ENCODE measurements around the gene MIA.
A peak's percentile ranks its signal among the peaks of the same experiment; 100 is the strongest.
"Not testable (repeated sequence)": the region's sequence is repeated elsewhere in the genome, so short reads cannot be mapped to it uniquely, and the experiment has no call there.

Gene MIA

DNA sequence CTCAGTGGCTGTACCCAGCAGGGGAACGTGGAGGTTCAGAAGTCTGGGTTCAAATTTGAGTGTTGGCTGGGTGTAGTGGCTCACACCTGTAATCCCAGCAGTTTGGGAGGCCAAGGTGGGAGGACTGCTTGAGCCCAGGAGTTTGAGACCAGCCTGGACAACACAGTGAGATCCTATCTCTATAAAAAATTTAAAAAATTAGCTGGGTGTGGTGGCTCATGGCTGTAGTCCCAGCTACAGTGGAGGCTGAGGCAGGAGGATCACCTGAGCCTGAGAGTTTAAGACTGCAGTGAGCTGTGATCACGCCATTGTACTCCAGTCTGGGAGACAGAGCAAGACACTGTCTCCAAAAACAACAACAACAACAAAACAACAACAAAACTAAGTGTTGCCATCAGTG lies 8.8 kb downstream of the MIA start:
- H3K4me3 ChIP-seq (ENCODE audit: low read depth in 1 of 2, low read length in 2 of 2); H3K4me1 ChIP-seq (ENCODE audit: control insufficient read depth in 1 of 2, insufficient read depth in 2 of 2, low read length in 2 of 2); H3K27me3 ChIP-seq (ENCODE audit: low read depth, low read length); H3K27ac ChIP-seq (ENCODE audit: low read length); H3K9me3 ChIP-seq (ENCODE audit: control insufficient read depth in 1 of 2, low read length in 2 of 2): not testable (repeated sequence)
- peaks cover 0 to 18% of the 10 kb centered on the region in 2 donors for H3K36me3 ChIP-seq (ENCODE audit: control insufficient read depth in 1 of 2, insufficient read depth in 2 of 2, low read length in 2 of 2)

DNA sequence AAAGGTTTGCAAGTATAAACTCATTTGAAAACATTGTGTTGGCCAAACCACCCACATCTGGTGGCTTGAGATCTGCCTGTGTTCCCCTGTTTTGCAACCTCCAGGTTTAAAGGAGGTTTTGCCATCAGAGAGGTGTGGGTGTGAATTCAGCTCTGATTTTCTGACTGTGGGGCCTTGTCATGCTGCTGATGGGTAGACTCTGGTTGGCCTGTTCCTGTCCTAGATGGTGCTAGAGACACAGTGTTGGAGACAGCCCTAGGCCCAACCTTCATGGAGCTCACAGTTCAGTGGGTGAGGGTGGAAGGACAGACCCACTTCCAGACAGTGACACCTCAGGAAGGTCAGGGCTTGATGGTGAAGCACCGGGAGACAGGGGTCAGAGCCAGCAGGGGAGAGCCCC lies 10.2 kb downstream of the MIA start:
- H3K4me3 ChIP-seq (ENCODE audit: low read depth in 1 of 2, low read length in 2 of 2), result no peak overlapping the region
- peaks cover 6 to 26% of the 10 kb centered on the region in 2 donors for H3K36me3 ChIP-seq (ENCODE audit: control insufficient read depth in 1 of 2, insufficient read depth in 2 of 2, low read length in 2 of 2)
- no peaks in the 10 kb centered on the region for H3K9me3 ChIP-seq (ENCODE audit: control insufficient read depth in 1 of 2, low read length in 2 of 2)
- no peaks in the 10 kb centered on the region for H3K27me3 ChIP-seq (ENCODE audit: low read depth, low read length)
- no peaks in the 10 kb centered on the region for H3K4me1 ChIP-seq (ENCODE audit: control insufficient read depth in 1 of 2, insufficient read depth in 2 of 2, low read length in 2 of 2)
- H3K27ac ChIP-seq (ENCODE audit: low read length), result no peak overlapping the region

DNA sequence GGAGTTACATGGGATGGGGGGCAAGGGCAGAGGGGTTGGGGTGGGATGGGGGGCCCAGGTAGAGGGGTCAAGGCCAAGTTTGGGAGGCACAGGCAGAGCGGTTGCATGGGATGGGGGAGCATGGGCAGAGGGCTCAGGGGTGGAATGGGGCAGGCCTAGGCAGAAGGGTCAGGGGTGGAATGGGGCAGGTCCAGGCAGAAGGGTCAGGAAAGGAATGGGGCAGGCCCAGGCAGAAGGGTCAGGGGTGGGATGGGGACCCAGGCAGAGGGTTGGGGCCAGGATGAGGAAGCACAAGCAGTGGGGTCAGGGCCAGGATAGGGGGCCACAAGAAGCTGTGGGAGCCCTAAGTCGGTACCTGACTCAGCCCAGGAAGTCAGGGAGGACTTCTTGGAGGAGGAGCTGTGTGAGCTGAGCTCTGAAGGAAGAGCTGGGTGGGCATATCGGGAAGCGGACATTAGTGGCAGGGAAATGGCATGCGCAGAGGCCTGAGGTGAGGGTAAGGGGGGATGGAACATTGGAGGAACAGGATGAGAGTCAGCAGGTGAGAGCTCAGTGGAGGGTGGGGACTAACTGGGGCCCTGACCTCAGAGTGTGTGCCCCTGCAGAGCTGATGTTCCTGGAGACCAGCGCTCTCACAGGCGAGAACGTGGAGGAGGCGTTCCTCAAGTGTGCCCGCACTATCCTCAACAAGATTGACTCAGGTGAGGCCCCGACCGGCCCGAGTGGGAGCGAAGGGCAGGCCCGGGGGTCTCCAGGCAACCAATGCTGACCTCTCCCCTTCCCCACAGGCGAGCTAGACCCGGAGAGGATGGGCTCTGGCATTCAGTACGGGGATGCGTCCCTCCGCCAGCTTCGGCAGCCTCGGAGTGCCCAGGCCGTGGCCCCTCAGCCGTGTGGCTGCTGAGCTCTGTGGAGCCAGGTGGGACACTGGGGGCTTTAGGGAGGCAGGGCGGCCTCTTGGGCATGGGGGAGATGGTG lies 11.0 kb downstream of the MIA start:
- no peaks in the 10 kb centered on the region for H3K4me1 ChIP-seq (ENCODE audit: control insufficient read depth in 1 of 2, insufficient read depth in 2 of 2, low read length in 2 of 2)
- H3K27me3 ChIP-seq (ENCODE audit: low read depth, low read length), result no peaks in the 10 kb centered on the region
- no peak overlapping the region for H3K27ac ChIP-seq (ENCODE audit: low read length)
- H3K4me3 ChIP-seq (ENCODE audit: low read depth in 1 of 2, low read length in 2 of 2), result no peak overlapping the region
- peaks cover 6 to 28% of the 10 kb centered on the region in 2 donors for H3K36me3 ChIP-seq (ENCODE audit: control insufficient read depth in 1 of 2, insufficient read depth in 2 of 2, low read length in 2 of 2)
- no peaks in the 10 kb centered on the region for H3K9me3 ChIP-seq (ENCODE audit: control insufficient read depth in 1 of 2, low read length in 2 of 2)

DNA sequence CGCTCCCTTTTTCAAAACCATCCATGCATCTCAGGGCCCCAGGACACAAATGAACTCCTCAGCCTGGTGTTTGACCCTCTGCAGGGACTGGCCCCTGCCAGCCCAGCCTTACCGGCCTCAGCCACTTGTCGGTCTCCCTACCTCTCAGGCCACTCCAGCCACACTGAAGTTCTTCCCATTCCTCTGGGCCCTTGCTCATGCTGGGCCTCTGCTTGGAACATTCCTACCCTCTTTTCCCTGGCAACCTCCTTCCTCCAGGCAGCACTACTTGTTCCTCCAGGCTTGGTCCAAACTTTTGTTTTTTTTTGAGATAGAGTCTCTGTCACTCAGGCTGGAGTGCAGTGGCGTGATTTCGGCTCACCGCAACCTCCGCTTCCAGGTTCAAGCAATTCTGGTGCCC lies 16.0 kb downstream of the MIA start:
- Histone ChIP-seq H3K4me1 (ENCODE audit: control insufficient read depth in 1 of 2, insufficient read depth in 2 of 2, low read length in 2 of 2) (no peaks in the 10 kb centered on the region), H3K9me3 (ENCODE audit: control insufficient read depth in 1 of 2, low read length in 2 of 2) (no peaks in the 10 kb centered on the region), H3K36me3 (ENCODE audit: control insufficient read depth in 1 of 2, insufficient read depth in 2 of 2, low read length in 2 of 2) (peaks cover 6 to 38% of the 10 kb centered on the region in 2 donors), H3K4me3 (ENCODE audit: low read depth in 1 of 2, low read length in 2 of 2) (no peak overlapping the region), H3K27me3 (ENCODE audit: low read depth, low read length) (no peaks in the 10 kb centered on the region), H3K27ac (ENCODE audit: low read length) (no peak overlapping the region)

DNA sequence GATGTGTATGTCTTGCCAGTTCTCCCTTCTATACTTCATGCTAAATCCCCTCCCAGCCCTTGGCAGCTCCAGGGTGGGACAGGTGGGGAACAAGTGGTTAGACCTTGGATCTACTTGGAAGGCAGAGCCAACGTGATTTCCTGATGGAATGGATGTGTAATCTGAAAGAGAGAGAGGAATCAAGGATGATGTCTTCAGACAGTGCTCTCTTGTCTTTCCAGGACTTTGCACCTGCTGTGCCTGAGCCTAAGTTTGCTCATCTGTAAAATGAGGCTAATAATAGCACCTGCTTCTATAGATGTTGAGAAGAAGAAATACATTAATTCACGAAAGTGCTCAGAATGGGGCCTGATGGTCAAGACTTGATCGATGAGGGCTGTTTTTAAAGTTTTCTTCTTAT lies 16.7 kb downstream of the MIA start:
- no peak overlapping the region for H3K4me3 ChIP-seq (ENCODE audit: low read depth in 1 of 2, low read length in 2 of 2)
- peaks cover 6 to 32% of the 10 kb centered on the region in 2 donors for H3K36me3 ChIP-seq (ENCODE audit: control insufficient read depth in 1 of 2, insufficient read depth in 2 of 2, low read length in 2 of 2)
- no peak overlapping the region for H3K27ac ChIP-seq (ENCODE audit: low read length)
- no peaks in the 10 kb centered on the region for H3K4me1 ChIP-seq (ENCODE audit: control insufficient read depth in 1 of 2, insufficient read depth in 2 of 2, low read length in 2 of 2)
- H3K9me3 ChIP-seq (ENCODE audit: control insufficient read depth in 1 of 2, low read length in 2 of 2), result no peaks in the 10 kb centered on the region
- H3K27me3 ChIP-seq (ENCODE audit: low read depth, low read length), result no peaks in the 10 kb centered on the region

DNA sequence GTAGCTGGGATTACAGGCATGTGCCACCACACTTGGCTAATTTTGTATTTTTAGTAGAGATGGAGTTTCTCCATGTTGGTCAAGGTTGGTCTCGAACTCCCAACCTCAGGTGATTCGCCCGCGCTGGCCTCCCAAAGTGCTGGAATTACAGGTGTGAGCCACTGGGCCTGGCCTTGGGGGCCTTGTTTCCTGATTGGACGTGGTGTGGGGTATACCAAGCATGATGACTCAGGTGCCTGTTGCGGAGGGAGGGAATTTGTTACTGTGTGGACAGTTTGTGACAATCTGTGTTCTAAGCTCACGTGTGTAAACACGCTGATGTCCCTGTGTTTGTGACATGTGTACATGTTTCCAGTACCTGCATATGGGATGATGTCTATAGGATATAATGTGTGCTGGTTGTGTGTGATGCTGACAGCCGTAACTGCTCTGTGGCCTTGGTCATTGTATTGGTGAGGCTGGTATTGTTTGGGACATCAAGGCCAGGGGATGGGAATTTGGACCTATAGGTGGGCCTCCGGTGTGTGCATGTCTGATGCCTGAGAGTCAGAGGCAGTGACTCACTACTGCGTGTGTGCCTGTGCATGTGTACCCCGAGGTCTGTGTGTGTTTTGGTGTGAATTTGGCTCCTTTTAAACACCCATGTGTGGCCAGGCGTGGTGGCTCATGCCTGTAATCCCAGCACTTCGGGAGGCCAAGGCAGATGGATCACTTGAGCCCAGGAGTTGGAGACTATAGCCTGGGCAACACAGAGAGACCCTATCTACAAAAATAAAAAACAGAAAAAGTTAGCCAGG lies 22.0 kb downstream of the MIA start:
- Histone ChIP-seq H3K9me3 (ENCODE audit: control insufficient read depth in 1 of 2, low read length in 2 of 2) (no peaks in the 10 kb centered on the region), H3K27ac (ENCODE audit: low read length) (no peak overlapping the region), H3K4me3 (ENCODE audit: low read depth in 1 of 2, low read length in 2 of 2) (peak overlapping the region in 1 of 2 donors; percentile 63), H3K36me3 (ENCODE audit: control insufficient read depth in 1 of 2, insufficient read depth in 2 of 2, low read length in 2 of 2) (peaks cover 0 to 9% of the 10 kb centered on the region in 2 donors), H3K4me1 (ENCODE audit: control insufficient read depth in 1 of 2, insufficient read depth in 2 of 2, low read length in 2 of 2) (peaks cover 6 to 34% of the 10 kb centered on the region in 2 donors), H3K27me3 (ENCODE audit: low read depth, low read length) (no peaks in the 10 kb centered on the region)

DNA sequence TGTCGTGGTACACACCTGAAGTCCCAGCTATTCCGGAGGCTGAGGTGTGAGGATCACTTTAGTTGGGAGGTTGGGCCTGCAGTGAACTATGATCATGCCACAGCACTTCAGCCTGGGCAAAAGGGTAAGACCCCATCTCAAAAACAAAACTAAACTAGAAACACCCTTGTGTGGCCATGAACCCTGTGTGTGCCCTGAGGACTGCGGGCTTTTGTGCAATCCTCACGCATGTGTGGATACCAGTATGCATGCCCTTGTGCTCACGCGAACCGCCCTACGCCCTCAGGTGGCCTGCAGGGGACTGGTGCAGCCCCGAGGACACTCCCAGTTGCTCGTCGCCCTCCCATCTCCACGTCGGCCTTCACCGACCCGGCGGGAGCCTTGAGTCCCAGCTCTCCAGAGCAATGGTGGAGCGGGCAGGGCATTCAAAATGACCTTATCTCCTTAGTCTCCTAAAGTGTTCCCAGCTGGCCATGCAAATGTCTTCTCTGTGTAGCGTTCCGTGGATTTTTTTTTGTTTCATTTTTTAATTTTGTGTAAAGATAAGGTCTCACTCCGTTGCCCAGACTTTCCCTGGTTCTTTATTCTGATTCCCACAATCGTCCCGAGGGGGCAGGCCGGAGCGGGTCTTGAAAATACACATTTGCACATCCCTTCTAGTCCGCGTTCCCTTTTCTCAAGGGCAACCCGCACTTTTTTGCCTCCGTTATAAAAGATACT lies 22.8 kb downstream of the MIA start:
- Histone ChIP-seq H3K4me1 (ENCODE audit: control insufficient read depth in 1 of 2, insufficient read depth in 2 of 2, low read length in 2 of 2) (peaks cover 13 to 41% of the 10 kb centered on the region in 2 donors), H3K36me3 (ENCODE audit: control insufficient read depth in 1 of 2, insufficient read depth in 2 of 2, low read length in 2 of 2) (peaks cover 0 to 8% of the 10 kb centered on the region in 2 donors), H3K27me3 (ENCODE audit: low read depth, low read length) (no peaks in the 10 kb centered on the region), H3K4me3 (ENCODE audit: low read depth in 1 of 2, low read length in 2 of 2) (peak overlapping the region; percentile 63 to 72), H3K27ac (ENCODE audit: low read length) (peak overlapping the region; percentile 91), H3K9me3 (ENCODE audit: control insufficient read depth in 1 of 2, low read length in 2 of 2) (no peaks in the 10 kb centered on the region)

DNA sequence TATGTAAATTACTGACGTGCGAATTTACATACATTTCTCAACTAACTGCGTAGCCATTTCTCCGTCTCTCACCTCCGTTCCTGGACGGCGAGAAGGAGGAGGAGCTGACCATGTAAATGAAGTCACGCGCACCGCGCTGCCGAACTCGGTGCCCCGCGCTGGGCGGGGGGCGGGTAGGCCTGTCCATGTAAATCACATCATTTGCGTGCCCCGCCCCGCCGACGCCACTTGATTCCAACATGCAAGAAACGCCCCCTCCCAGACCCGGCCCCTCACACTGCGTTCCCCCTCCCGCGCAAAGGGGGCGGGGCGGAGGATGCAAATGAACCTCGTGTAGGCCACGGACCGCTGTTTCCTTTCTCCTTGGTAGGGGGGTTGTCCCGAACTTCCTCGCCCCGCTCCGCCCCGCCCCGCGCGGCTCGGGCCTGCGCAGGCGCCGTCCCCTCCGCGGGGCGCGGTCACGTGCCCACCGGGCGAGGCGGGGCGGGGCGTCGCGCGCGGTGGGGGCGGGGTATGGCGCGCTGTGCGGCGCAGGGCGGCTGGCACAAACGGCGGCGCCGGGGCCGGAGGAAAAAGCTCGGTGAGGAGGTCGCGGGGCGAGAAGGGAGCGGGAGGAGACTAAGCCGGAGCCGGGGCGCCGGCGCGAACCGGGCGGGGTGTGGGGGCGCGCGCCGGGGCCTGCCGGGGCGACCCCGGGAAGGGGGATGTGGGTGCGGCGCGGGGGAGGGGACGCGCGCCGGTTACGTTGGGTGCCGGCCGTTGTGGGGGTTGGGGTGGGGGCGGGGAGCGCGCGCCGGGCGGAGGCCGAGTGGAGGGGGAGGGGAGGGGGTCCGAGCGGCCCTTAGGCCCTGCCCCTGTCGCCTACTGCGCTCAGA lies 23.6 kb downstream of the MIA start, which contains the start of gene EGLN2:
EGLN2 (plus strand) TSS at position 509 of the 875 bp plus-strand sequence. CDS start 1,382 bp downstream, outside the sequence.
- Histone ChIP-seq H3K36me3 (ENCODE audit: control insufficient read depth in 1 of 2, insufficient read depth in 2 of 2, low read length in 2 of 2) (peaks cover 0 to 8% of the 10 kb centered on the region in 2 donors), H3K9me3 (ENCODE audit: control insufficient read depth in 1 of 2, low read length in 2 of 2) (no peaks in the 10 kb centered on the region), H3K4me1 (ENCODE audit: control insufficient read depth in 1 of 2, insufficient read depth in 2 of 2, low read length in 2 of 2) (peaks cover 21 to 49% of the 10 kb centered on the region in 2 donors), H3K4me3 (ENCODE audit: low read depth in 1 of 2, low read length in 2 of 2) (peak within 1 kb of the TSS; percentile 76), H3K27ac (ENCODE audit: low read length) (peak within 1 kb of the TSS; percentile 91), H3K27me3 (ENCODE audit: low read depth, low read length) (no peaks in the 10 kb centered on the region)

DNA sequence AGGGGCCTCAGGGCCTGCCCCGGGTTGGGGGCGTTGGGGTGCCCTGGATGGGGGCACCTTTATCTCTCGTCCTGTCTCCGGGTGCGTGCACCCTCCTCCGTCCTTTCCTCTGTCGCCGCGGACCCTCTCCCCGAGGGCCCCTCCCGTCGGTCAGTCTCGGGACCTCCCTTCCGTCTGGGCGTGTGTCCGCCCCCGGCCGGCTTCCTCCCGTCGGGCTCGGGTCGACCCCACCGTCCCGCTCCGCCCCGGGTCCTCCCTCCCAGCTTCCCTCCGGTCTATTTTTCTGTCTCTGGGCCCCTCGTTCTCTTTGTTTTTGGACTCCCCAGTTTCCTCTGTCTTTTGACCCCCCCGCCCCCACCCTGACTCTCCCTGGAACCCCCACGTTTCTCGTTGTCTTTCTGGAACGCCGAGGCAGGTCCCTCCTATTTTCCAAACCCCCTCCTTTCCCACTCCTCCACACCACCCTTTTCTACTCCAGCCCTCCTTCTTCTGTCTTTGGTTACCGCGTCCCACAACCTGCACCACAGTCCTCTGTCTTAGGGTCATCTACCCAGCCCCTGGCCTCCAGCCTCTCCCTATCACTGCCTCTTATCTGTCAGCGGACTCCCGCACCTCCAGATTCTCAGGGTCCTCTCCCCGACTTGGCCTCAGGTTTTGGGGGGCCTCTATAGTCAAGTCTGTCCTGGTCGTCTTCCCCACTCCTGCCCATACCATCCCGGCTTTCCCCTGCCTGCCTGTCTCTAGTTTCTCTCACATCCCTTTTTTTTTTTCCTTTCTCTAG lies 24.4 kb downstream of the MIA start:
- Histone ChIP-seq H3K4me1 (ENCODE audit: control insufficient read depth in 1 of 2, insufficient read depth in 2 of 2, low read length in 2 of 2) (peaks cover 29 to 57% of the 10 kb centered on the region in 2 donors), H3K36me3 (ENCODE audit: control insufficient read depth in 1 of 2, insufficient read depth in 2 of 2, low read length in 2 of 2) (peaks cover 0 to 8% of the 10 kb centered on the region in 2 donors), H3K4me3 (ENCODE audit: low read depth in 1 of 2, low read length in 2 of 2) (peak overlapping the region; percentile 76), H3K27ac (ENCODE audit: low read length) (peak overlapping the region; percentile 45), H3K27me3 (ENCODE audit: low read depth, low read length) (no peaks in the 10 kb centered on the region), H3K9me3 (ENCODE audit: control insufficient read depth in 1 of 2, low read length in 2 of 2) (no peaks in the 10 kb centered on the region)

Data from muscle layer of duodenum (tissue), 2 donors.